Glomerular visceral epithelial cell (primary cell): ENCODE measurements around the gene MICAL3.

Experiments
- DNase-seq: peaks from one replicate; pipeline ENCODE4 v3.0.0-alpha.2; 2016; ENCODE audit errors: extremely low spot score

Gene MICAL3

DNA sequence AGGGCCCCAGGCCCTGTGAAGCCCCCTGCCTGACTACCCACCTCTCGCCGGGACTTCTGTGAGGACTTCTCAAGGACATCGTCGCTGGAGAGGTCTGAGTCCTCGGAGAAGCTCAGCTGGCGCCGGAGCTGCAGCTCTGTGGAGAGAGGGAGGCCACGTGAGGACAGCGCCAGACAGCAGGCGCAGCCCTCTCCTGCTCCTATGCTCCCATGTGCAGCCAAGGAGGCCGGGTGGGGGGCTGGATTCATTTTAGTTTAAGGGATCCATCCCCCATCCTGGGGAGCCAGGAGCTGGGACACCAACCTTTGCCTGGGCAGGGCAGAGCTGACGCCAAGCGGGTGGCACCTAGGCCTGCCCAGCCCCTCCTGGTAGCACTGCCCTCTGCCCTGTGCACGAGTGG is 207.7 kb downstream of the MICAL3 start:
- no peak for DNase-seq

DNA sequence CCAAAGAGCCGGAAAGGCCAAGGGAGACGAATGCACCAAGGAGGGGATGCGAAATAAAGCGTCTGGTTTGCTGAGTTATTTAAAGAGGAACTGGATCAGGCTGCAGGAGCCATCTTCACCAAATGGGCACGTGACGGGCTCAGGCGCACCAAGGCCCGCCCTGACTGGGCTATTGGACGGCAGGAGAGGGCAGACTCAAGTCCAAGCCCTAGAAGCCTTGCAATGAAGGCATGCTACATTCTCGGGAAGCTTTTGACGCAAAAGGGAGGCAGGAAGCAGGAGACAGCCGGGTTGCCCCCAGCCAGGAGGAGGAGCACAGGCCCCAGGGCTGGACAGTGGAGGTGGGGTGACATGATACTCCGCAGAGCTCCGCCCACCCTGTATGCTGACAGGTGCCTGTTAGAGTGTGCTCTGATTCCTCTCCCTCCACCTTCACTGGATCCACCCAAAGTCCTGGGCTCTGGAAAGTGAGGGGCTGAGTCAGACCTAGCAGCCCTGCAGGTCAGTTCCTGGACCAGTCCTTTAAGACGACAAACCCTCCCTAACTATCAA is 208.6 kb downstream of the MICAL3 start:
- DNase-seq, result no peak

DNA sequence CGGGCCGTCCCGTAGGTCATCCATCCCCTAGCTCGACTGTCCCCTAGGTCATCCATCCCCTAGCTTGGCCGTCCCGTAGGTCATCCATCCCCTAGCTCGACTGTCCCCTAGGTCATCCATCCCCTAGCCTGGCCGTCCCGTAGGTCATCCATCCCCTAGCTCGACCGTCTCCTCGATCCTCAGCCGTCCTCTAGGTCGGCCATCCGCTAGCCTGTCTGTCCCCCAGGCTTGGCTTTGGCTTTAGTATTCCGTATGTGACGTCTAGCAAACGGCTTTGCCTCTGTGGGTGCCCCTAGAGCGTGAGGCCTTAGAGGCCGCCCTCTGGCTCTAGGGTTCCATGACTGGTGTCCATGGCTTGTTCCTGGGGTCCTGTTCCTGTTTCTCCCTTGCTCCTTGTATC is 209.5 kb downstream of the MICAL3 start:
- DNase-seq, result no peak

DNA sequence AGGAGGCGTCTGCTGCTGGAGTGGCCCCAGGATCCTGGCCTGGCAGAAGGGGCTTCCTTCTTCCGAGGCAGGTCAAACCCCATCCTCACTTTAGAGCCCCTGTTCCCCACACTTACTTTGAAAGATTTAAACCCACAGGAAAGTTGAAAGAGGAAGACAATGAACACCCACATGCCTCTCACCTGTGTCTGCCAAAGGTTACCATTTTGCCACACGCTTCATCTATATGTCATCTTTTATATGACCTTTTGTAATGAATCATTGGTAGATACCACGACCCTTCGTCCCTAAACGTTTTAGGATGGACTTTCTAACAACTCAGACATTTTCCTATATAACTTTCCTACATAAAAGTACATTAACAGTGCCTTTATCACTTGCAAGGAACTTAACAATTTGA is 210.3 kb downstream of the MICAL3 start:
- DNase-seq, result no peak

DNA sequence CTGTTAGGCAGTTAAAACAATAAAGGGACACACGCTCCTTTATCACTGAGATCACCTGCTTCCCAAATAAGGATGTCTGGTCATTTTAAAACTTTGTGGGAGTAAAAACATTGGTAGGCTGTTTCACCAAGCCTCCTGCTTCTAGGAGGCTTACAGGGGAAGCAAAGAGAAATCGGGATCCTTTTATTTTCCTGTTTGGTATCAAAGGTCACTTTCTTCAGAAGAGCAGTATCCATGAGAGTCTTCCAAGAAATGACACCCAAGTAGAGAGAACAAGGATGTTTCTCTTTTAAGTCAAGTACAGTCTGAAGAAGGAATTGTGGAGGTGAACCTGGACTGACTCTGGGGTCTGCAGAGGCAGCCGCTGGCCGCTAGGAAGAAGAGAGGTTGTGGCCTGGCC is 213.2 kb downstream of the MICAL3 start:
- DNase-seq, result no peak

DNA sequence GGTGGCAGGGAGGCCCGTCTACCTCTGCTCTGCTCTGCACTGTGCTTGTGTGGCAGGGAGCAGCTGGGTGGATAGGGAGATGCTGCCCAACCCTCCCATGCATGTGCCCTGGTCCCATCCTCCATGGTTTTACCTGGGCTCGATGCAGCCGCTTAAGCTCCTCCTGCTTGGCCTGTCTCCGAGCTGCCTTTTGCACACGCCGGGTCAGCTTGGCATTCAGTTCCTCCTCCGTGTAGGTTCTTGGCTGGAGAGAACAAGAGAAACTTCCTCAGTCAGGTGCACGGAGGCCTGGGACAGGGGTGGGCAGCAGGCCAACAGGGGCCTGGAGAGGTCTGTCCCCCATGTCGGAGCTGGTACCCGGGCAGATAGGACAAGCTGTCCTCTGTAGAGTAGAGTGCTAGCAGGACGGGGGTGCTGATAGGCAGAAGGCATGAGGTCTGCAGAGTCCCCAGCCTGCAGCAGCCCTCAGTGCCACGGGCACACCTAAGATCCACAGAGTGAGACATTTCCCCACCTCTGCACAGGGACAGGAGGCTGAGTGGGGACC is 213.7 kb downstream of the MICAL3 start:
- DNase-seq, result no peak

DNA sequence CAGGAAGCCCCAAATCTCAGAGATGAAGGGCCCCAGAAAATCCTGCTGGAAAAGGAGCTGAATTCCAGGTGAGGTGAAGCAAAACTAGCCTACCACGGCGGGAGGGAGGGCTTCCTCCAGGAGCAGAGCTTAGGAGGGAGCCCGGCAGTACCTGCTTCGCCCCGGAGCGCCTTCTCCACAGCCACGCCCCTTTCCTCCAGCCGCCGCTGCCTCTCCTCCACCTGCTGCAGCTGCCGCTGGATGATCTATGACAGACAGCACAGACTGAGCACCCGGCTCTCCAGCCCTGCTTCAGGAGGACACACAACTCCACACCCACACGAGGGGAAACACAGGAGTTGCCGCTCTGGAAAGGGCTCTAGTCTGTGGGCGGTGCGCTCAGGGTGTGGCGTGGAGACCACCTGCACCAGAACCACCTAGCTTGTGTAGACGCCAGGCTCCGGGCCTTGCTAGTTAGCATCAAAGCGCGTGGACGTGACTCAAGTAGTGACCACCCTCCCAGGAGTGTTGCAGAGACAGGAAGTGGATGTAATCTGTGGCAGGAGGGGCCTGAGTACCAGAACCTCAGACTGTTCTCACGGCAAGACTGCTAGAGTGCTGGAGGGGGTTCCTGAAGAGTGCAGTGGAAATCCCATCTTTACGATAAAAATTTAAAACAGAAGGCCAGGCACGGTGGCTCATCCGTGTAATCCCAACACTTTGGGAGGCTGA is 215.5 kb downstream of the MICAL3 start:
- no peak for DNase-seq

DNA sequence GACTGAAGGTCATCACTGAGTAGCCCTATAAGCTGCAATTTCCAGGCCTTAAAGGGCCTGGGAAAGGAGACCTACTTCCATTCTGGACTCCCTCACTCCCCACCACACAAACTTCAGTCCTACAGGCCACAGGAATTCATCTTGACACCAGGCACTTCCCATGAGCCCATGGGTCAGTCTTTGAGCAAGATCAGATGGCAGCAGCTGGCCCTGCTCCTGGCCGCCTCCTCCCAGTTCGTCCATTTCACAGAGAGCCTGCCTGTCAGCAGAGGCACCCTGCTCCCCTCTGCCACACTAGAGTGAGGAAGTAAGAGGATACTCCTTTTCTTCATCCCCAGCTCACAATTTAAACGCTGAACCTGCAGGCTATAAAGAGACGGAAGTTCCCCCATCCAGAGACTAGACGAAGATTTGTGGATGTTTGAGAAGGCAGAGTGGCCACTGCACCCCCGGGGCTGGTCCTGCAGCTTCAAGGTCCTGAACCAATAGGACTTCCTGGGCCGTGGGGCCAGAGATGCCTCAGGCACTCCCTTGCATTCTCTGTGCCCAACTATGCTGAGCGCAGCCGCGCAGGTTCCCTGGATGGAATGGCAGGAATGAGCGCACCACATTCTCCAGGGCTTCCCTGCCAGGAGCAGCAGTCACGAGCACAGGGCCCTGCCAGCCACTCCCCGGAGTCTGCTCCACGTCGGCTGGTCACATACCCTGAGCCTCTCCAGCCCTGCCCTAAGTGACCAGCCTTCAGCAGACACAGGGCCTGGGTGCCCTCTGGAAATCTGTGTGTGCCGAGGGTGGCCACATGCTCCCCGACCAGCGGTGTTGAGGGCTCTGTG is 216.6 kb downstream of the MICAL3 start:
- DNase-seq, result no peak

DNA sequence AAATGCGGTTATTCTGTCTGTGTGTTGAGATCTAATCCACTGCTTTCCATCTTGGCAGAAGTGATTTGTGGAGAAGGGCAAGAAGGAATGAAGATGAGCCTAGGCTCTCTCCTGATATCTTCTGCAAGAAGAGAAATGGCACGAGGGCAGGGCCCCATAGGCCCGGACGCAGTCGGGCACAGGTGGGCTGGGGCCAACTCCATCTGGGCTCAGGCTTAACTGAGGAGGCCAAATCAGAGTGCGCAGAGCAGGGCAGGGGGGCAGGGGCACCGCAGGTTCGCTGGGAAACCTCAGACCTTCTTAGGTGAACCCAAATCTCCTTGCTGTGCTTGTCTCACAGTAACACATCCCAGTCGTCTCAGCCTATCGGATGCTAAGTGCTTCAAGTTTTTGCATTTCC is 217.3 kb downstream of the MICAL3 start:
- no peak for DNase-seq

DNA sequence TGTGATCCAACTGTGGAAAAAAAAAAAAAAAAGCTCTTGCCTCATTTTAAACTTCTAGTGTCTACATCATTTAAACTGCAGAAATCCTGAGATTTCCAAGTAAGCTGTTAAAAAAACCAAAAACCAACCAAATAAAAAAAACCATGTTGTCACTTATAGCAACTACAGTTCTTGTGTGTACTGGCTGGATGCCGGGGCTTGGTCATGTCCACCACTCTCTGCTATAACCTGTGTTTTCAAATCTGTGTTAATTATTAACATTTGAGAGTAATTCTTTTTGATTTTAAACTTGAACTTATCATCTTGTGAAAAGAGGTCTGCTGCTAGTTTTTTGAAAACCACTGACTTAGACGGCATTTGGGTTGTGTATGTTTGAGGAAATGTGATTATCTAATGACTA is 217.9 kb downstream of the MICAL3 start:
- DNase-seq, result no peak

DNA sequence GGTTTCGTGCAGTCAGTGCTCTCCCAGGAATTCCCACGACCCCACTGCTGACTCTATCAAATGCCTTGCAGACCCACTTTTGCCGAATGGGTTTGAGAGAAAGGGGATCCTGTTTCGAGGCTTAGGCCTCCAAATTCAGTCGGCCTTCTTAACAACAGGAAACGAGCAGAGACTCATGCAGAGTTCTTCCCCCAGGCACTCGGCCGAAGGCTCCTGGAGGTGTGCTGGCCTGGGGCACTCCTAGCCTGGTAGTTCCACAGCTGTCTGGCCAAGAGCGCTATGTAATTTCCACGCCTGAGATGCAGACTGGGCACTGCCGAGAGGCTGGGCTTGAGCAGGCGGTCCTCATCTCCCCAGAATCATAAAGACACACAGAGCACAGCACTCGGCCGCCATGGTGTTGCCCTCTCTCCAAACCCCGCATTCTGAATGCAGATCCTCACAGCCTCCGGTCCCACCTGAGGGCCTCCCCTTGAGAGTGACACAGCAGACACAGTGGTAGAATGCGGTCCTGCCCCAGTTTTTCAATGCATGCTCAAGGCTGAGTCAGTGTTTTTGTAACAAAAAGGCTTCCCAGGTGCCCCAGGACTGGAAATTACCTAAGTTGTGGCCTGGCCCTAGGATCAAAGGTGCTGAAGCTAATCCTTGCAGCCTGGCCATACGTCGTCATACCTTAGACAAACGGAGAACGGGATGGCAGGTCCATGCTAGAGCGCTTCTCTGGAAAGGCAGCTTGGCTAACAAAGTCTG is 219.9 kb downstream of the MICAL3 start:
- no peak for DNase-seq

DNA sequence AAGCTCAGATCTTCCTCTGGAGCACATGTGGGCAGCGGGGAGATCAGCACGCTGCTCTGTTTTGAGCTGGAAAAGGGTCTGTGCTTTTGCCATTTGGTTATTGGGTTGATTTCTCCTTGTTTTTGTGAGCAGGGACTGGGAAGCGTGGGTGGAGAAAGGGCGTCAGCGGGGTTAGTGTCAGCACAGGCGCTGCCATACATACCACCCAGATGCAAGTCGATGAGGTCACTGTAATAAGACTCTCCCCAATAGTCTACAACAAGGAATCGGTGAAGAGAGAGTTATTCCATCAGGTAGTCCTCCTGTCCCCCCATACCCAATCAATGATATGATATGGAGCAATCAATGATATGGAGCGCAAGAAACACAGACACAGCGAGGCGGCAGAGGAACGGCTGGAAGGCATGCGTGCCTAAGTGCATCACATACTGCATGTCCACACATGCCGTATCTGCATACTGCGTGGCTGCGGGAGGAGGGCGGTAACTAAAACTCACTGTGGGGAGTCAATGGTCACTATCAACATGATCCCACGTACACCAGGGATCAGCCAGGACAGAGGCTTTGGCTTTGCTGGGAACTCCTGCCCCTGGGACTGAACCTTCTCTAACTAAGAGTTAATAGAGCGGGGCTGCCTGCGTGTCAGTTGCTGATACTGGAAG is 220.6 kb downstream of the MICAL3 start:
- DNase-seq, result no peak

DNA sequence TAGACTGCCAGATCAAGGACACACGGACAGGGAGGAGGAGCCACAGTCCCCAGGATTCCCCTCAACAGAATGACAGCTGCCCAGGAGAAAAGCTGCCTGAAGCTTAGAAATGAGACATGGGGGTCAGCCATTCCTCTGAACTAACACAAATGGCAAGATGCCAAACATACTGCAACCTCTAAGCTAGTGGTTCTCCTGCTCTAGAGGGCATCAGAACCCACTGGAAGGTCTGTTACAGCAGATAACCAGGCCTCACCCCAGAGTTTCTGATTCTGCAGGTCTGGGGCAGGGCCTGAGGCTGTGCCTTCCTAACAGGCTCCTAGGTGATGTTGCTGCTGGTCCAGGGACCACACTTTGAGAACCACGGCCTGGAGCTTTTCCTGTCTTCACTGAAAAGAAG is 221.5 kb downstream of the MICAL3 start:
- DNase-seq, result no peak

DNA sequence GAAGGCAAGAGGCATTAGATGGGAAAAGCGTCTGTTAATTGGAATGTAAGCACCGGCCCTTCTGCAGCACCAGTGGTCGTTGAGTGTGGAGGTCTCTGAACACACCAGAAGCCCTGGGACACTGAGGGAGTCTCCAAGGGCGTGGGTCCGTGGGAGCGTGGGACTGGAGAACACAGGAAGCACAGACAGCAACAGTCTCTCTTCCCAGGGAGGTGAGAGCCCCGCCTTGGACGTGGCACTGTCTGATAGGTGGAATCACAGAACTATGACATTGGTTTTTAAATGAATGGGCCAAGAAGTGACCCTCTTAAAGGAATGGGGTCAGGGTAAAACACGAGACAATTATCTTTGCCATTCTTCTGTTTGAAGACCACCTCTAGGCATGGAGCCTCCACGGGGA is 221.9 kb downstream of the MICAL3 start:
- DNase-seq, result no peak

DNA sequence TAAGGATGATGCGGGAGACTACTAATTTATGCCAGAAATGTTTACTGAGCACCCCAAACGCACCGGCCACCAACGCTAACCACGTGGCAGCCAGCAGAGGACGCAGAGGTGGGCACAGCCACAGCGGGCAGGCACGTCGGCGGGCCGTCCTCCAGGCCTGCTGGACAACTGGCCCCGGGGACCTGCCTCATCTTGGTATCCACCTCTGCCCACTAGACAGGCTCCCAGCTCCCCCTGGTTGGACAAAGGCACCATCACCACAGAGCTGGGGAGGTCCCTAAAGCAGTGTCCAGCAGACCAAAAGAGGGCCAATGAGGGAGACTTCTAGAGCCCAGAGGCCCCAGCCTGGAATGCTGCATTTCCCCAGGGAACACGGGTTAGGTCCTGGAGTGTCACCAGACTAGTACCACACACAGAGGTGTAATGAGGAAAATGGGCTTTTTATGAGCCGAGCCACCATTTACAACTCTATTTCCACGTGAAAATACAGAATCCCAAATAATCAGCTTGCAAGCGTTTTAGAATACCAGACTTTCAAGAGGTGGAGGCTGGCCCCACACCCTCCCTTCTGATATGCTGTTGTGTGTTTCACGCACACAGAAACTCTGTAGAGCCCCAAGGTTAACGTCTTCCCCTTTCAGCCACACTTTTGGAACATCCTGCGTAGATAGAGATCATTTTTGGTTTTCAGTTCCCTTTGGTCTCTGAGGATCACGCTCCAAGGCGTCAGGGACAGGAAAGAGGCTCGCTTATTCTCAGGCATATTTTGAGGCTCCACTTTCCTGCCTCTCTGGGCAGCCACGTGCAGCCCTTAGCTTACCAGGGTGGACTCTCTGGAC is 226.4 kb downstream of the MICAL3 start:
- DNase-seq, result no peak

DNA sequence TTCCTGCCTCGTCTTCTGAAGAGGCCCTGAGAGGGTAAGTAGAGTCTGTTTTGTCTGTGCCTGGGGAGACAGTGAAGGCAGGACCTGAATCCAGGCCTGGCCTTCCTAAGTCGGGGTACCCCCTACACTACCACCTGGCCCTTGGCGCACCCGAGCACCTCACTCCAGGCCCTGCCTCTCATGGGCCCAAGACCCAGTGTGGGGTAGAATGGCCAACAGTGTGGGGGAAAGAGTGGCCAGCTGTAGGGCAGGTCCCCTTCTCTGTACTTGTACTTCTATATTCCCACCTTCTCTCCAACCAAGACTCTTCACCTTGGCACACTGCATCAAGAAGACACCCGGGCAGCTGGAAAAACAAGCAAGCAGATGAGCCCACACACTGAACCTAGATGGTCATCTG is 227.7 kb downstream of the MICAL3 start:
- no peak for DNase-seq

DNA sequence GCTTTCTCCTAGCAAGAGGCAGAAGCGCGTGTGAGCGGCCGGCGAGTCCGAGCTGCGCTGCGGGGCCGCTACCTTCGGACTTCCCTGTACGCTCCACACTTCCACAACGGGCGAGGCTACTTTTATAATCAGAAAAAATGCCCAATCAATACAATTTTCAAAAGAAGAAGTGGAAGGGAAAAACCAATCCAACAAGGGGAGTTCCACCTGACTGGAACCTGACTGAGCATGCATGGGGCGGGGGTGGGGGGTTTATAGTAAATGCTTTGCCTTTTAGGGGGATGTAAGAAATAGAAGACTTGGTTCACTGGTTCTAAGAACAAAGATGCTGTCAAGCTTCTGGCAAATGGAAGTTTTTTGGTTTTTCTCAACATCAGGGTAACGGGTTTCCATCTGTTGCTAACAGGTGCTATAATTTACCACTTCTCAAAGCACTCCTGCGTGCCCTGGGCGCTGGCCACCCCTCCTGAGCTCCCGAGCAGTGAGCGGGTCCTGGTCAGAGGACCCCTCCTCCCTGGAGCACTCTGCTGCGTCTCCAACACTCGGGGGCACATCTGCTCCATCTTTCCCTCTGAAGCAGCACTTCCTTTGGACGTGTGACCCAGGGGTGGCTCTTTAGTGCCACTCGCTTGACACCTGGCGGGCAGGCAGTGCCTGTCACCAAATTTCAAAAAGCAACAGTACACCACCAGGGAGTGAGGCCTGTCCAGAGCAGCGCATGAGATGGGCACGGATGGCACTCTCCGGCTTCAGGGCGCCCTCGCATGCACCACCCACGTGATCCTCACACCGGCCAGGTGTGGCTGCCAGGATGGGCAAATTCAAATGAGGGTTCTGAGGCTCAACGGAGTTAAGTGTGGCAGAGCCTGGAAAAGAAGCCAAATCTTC is 228.5 kb downstream of the MICAL3 start:
- no peak for DNase-seq

DNA sequence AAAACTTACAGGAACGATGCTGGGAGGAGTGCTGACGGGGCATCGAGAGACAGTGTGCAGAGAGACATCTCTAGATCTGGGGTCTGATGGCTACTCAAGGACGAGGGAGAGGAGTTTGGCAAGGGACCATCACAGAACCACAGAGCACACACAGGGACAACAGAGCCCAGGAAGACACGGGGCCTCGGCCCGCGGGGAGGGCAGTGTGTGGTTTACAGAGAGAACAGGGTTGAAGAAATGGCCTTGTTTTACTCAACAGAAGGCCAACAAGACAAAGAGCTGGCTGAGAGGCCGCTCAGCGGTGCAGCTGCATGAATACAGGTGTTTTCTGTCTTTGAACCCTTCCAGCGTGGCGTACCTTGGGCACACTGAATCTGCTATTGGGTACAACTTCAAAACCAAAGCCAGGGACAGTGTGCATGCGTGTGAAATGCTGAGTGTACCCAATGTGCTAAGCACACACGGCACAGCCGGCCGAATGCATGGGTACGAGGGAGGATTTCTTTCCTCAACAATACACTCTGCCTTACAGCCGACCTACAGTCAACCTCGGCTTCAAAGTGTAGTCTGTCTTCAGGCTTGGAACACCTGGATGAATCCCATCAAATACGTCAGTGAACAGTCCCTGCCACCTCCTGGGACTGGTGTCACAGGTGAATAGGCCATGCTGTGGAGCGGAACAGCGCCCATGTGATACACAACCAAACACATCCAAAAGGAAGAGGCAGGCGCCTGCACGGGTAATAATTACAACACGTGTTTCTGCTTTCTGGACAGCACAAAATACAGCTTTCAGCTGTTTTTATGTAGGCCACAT is 229.4 kb downstream of the MICAL3 start:
- DNase-seq, result no peak
